ENCODE results near the gene TSPAN15. TPM values are rescaled to one million over a fixed set of nuclear protein-coding genes. Genes with fewer than 3 reads are reported as not detected.

TSPAN15 gene
- total RNA-seq, 4 donors from 2014 or later = 17.2 to 58.1 (median 24.4) TPM

GRCh38 chr10:69554611-69555010, 103.3 kb downstream of the TSPAN15 start:
- Histone ChIP-seq H3K4me1 (no peaks in the 10 kb centered on the region), H3K4me3 (no peak overlapping the region), H3K27ac (no peak overlapping the region), H3K9me3 (no peaks in the 10 kb centered on the region), H3K36me3 (no peaks in the 10 kb centered on the region), H3K27me3 (no peaks in the 10 kb centered on the region)
- intact Hi-C loops (cut with DNase I; ENCODE audit: low total_unique reads) = no loop called here
- TF ChIP-seq POLR2A (IDR thresholded peaks at IDR 0.05) (no peak), CTCF (IDR thresholded peaks at IDR 0.05) (no peak)
- no peak for DNase-seq

Other genes with a start within 250 kb of the TSPAN15 start
- 1 to 10 TPM in 1 of 4 donors, under 1 TPM in 1, not detected in 2; 0.27 to 4.0 TPM for gene HKDC1, start 231.1 kb upstream of the TSPAN15 start, total RNA-seq
- 10 to 100 TPM; 17.9 to 77.6 (median 43.6) TPM for gene HK1, start 173.0 kb upstream of the TSPAN15 start, total RNA-seq
- gene TACR2, start 34.5 kb upstream of the TSPAN15 start, total RNA-seq = 10 to 100 TPM in 2 of 4 donors, 1 to 10 TPM in 1, under 1 TPM in 1; 0.28 to 35.0 (median 13.8) TPM
- gene NEUROG3, start 122.0 kb downstream of the TSPAN15 start, total RNA-seq = not detected
- gene FAM241B, start 178.8 kb downstream of the TSPAN15 start, total RNA-seq = 1 to 10 TPM in 1 of 4 donors, under 1 TPM in 1, not detected in 2; 0.35 to 5.4 TPM